NCI-H2029 (cell line): ENCODE measurements around the gene BNIP3.

Experiments used
- DNase-seq: peaks from one replicate; lab custom pipeline; 2025; lab: John Stamatoyannopoulos, UW

The BNIP3 gene

GRCh38 chr10:131949041-131949862, 32.5 kb downstream of the BNIP3 start:
- DNase-seq: no peak

- no peak for DNase-seq
These were observed 33.2 kb downstream of the BNIP3 start for GRCh38 chr10:131948501-131948900.

GRCh38 chr10:131947631-131948347, 33.9 kb downstream of the BNIP3 start:
- DNase-seq: no peak

- DNase-seq: no peak
These were observed 34.8 kb downstream of the BNIP3 start for GRCh38 chr10:131946880-131947279.

- no peak for DNase-seq
These were observed 35.4 kb downstream of the BNIP3 start for GRCh38 chr10:131946321-131946751.

GRCh38 chr10:131944976-131945695, 36.6 kb downstream of the BNIP3 start:
- no peak for DNase-seq

GRCh38 chr10:131944412-131944811, 37.3 kb downstream of the BNIP3 start:
- DNase-seq: no peak

GRCh38 chr10:131943021-131943814, 38.5 kb downstream of the BNIP3 start:
- DNase-seq: no peak

GRCh38 chr10:131942455-131942854, 39.3 kb downstream of the BNIP3 start:
- no peak for DNase-seq

- DNase-seq: no peak
These were observed 43.0 kb downstream of the BNIP3 start for GRCh38 chr10:131938681-131939080.

- no peak for DNase-seq
These were observed 43.9 kb downstream of the BNIP3 start for GRCh38 chr10:131937836-131938235.

- no peak for DNase-seq
These were observed 45.0 kb downstream of the BNIP3 start for GRCh38 chr10:131936736-131937135.

- no peak for DNase-seq
These were observed 45.4 kb downstream of the BNIP3 start for GRCh38 chr10:131936294-131936693.

- DNase-seq: no peak
These were observed 46.5 kb downstream of the BNIP3 start for GRCh38 chr10:131935260-131935659.

GRCh38 chr10:131934769-131935168, 47.0 kb downstream of the BNIP3 start:
- no peak for DNase-seq

- no peak for DNase-seq
These were observed 48.0 kb downstream of the BNIP3 start for GRCh38 chr10:131933696-131934086.

GRCh38 chr10:131933016-131933695, 48.6 kb downstream of the BNIP3 start:
- no peak for DNase-seq

GRCh38 chr10:131931981-131932380, 49.7 kb downstream of the BNIP3 start:
- DNase-seq: no peak

- no peak for DNase-seq
These were observed 51.0 kb downstream of the BNIP3 start for GRCh38 chr10:131930586-131931330.

GRCh38 chr10:131930150-131930549, 51.6 kb downstream of the BNIP3 start:
- no peak for DNase-seq
